Immature natural killer cell (primary cell): ENCODE results near the gene MBD6. TPM values are rescaled to one million over a fixed set of nuclear protein-coding genes. Genes with fewer than 3 reads are reported as not detected.

Source experiments
- DNase-seq, 3 donors: peaks; one replicate each; pipeline ENCODE4 v3.0.0; 2022; ENCODE audit warnings: mixed read lengths in 1 of 3
- H3K27ac Mint-ChIP-seq, 6 donors: one replicate each; pipeline ENCODE4 v1.8.0; 2020; ENCODE audit warnings: mixed read lengths in 6 of 6, mild to moderate bottlenecking in 5 of 6, inconsistent platforms in 4 of 6, moderate library complexity in 3 of 6
- H3K27me3 Mint-ChIP-seq, 3 donors: one replicate each; pipeline ENCODE4 v1.8.0; 2020 to 2021; ENCODE audit warnings: low read depth in 3 of 3, mild to moderate bottlenecking in 3 of 3, mixed read lengths in 3 of 3, moderate library complexity in 3 of 3, inconsistent platforms in 1 of 3
- H3K36me3 Mint-ChIP-seq, 3 donors: one replicate each; pipeline ENCODE4 v1.8.0; 2020; ENCODE audit warnings: mixed read lengths in 3 of 3, inconsistent platforms in 2 of 3, mild to moderate bottlenecking in 2 of 3
- H3K4me1 Mint-ChIP-seq, 2 donors: one replicate each; pipeline ENCODE4 v1.8.0; 2020; ENCODE audit warnings: inconsistent platforms in 2 of 2, mild to moderate bottlenecking in 2 of 2, mixed read lengths in 2 of 2, moderate library complexity in 1 of 2
- H3K4me3 Mint-ChIP-seq, 5 donors: one replicate each; pipeline ENCODE4 v1.8.0; 2020; ENCODE audit warnings: mild to moderate bottlenecking in 5 of 5, mixed read lengths in 5 of 5, inconsistent platforms in 3 of 5, moderate library complexity in 3 of 5
- H3K9me3 Mint-ChIP-seq, 6 donors: one replicate each; pipeline ENCODE4 v1.8.0; 2020; ENCODE audit warnings: mild to moderate bottlenecking in 6 of 6, mixed read lengths in 6 of 6, inconsistent platforms in 4 of 6, moderate library complexity in 3 of 6
- polyA plus RNA-seq, 3 donors: library from polyadenylated mRNA; unstranded; fragments of 300-500 nt; fragmentation: Illumina TruSeq; gene quantifications; one replicate each; pipeline ENCODE4 v1.2.3, GENCODE V29; 2021

MBD6 gene
- polyA plus RNA-seq, 3 donors from 2014 or later = 1.8 to 5.5 (median 2.7) TPM

DNA sequence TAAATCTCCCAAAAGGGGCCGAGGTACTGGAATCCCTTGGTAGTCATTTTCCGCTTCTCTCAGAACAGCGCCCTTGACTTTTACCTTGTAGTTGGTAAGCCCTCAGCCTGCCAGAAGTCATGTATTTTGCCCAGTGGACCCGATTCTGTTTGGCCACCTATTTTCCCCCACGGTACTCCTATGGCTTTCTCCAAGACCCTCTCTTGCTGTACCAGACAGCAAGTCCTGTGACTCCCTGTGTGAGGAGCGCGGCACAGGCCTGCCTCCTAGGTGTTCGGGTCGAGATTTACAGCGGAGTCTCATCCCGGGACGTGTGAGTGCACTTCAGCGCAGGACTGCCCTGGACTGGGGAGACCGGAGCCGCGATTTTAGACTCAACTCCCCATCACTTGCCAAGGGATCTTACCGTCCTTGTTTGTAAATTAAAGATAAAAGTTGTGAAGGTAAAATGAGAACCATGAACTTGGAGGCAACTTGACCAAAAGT, 1.1 kb upstream of the MBD6 start:
- peak overlapping the region; percentile 99 to 100 (median 100) for H3K27ac Mint-ChIP-seq
- H3K4me3 Mint-ChIP-seq = peak overlapping the region; percentile 97 to 99 (median 98)
- DNase-seq = no peak
- peaks cover 36 to 42% (median 42%) of the 10 kb centered on the region in 3 donors for H3K27me3 Mint-ChIP-seq
- H3K9me3 Mint-ChIP-seq = no peaks in the 10 kb centered on the region
- peaks cover 59% of the 10 kb centered on the region in 2 donors for H3K4me1 Mint-ChIP-seq
- peaks cover under 1 to 19% (median 12%) of the 10 kb centered on the region in 3 donors for H3K36me3 Mint-ChIP-seq

DNA sequence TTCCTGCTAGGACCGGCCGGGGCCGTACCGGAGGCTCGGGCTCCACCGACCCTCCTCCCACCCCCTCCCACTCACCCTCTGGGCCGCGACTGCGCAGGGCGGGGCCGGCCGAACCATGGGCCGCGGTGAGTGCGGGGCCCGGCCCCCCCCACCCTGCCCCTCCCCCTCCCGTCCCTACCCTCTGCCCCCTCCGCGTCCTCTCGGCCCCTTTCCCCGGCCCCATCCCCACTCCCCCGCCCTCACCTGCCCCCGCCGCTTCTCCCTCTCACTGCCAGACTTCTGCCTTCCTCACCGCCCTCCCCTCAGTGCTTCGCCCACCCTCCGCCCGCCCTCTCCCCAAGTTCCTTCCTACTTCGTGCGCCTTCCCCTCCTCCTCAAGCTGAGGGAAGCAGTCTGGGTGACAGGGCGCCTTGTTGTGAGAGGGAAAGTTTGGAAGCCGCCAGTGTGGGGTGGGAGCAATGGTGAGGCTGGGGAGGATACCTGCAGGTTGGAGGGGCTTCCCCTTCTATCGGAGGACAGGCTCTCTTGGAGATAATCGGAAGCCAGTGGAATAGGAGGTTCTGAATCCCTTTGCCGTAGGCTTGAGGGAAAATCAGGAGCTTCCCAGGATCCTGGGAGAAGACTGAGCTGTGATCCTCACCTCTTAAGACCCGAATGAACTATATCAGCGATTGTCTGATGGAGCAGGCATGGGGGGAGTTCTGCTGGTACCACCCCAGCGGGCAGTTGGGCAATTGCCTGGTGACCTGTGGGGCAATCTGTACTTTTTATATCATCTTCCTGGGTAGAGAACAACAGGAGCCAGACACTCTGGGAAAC, 472 bp downstream of the MBD6 start:
- no peaks in the 10 kb centered on the region for H3K9me3 Mint-ChIP-seq
- peaks cover 36 to 41% (median 37%) of the 10 kb centered on the region in 3 donors for H3K27me3 Mint-ChIP-seq
- peaks cover 51 to 55% of the 10 kb centered on the region in 2 donors for H3K4me1 Mint-ChIP-seq
- peaks cover 0 to 8% (median 3%) of the 10 kb centered on the region in 3 donors for H3K36me3 Mint-ChIP-seq
- H3K4me3 Mint-ChIP-seq = peak overlapping the region; percentile 88 to 95 (median 91)
- no peak for DNase-seq
- H3K27ac Mint-ChIP-seq = peak overlapping the region; percentile 87 to 99 (median 94)

DNA sequence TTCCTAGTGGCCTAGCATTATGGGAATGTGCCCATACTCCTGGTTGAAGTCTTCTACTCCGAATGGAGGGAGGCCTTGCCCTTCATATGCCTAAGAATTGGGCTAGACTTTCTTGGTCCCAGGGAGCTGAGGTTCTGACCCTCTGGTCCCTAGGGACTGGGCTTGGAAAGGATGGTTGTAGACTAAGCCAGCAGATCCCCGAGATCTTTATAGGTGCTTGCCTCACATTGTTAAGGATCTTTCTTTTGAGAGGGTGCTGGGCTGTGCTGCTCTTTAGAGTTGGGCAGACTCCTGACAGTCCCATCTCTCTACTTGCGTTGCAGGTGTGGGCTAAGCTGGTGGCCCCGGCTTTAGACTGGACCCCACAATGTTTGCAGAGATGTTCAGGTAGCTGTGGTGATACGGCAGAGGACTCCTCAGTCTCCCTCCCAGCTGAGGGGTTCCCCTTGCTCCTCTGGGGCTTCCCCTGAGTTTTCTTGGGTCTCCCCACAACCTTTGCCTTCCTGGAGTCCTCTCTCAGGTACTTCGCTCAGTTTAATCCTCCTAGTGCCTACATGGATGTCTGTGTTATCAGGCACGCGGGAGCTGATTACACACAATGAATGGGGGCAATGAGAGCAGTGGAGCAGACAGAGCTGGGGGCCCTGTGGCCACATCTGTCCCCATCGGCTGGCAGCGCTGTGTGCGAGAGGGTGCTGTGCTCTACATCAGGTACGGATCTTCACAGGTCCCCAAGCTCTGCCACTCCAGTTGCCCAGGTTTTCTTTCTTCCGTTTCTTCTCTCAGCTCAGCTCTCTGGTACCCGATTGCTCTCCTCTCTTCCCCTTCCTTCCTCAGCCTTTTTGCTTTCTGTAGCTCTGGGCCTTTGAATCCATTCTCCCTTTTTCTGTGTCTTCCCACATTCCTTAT, 1.3 kb downstream of the MBD6 start:
- H3K9me3 Mint-ChIP-seq = no peaks in the 10 kb centered on the region

DNA sequence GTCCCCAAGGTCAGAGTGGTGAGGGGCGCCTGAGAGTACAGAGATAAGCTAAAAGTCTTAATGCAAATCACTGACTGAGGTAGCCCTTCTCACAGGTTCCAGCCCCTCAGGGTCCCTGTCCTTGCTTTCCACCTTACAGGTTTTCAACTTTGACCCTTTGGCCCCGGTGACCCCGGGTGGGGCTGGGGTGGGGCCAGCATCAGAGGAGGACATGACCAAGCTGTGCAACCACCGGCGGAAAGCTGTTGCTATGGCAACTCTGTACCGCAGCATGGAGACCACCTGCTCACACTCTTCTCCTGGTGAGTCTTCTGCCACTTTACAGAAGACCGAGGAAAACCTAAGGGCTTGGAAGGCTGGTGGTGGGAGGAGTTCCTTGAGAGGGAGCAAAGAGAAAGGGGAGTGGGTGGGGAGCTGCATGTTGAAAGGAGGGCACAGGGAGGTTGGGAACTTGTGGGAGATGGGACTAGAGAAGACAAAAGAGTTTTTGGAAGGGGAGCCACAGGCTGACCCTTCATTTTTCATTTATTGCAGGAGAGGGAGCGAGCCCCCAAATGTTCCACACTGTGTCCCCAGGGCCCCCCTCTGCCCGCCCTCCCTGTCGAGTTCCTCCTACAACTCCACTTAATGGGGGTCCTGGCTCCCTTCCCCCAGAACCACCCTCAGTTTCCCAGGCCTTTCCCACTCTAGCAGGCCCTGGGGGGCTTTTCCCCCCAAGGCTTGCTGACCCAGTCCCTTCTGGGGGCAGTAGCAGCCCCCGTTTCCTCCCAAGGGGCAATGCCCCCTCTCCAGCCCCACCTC, 2.4 kb downstream of the MBD6 start:
- peaks cover 29 to 32% (median 32%) of the 10 kb centered on the region in 3 donors for H3K27me3 Mint-ChIP-seq
- H3K4me3 Mint-ChIP-seq = peak overlapping the region in 3 of 5 donors; percentile 10 to 91 (median 42)
- peaks cover 34 to 37% of the 10 kb centered on the region in 2 donors for H3K4me1 Mint-ChIP-seq
- H3K27ac Mint-ChIP-seq = peak overlapping the region; percentile 87 to 97 (median 94)
- peaks cover 0 to 7% (median 3%) of the 10 kb centered on the region in 3 donors for H3K36me3 Mint-ChIP-seq
- DNase-seq = no peak
- no peaks in the 10 kb centered on the region for H3K9me3 Mint-ChIP-seq

More for the DNA sequence above, 1.3 kb downstream of the MBD6 start:
- H3K27me3 Mint-ChIP-seq = peaks cover 34 to 39% (median 36%) of the 10 kb centered on the region in 3 donors
- H3K4me1 Mint-ChIP-seq = peaks cover 42 to 47% of the 10 kb centered on the region in 2 donors
- peaks cover 0 to 7% (median 3%) of the 10 kb centered on the region in 3 donors for H3K36me3 Mint-ChIP-seq
- H3K27ac Mint-ChIP-seq = peak overlapping the region; percentile 87 to 97 (median 94)
- DNase-seq = no peak
- peak overlapping the region; percentile 88 to 95 (median 91) for H3K4me3 Mint-ChIP-seq

DNA sequence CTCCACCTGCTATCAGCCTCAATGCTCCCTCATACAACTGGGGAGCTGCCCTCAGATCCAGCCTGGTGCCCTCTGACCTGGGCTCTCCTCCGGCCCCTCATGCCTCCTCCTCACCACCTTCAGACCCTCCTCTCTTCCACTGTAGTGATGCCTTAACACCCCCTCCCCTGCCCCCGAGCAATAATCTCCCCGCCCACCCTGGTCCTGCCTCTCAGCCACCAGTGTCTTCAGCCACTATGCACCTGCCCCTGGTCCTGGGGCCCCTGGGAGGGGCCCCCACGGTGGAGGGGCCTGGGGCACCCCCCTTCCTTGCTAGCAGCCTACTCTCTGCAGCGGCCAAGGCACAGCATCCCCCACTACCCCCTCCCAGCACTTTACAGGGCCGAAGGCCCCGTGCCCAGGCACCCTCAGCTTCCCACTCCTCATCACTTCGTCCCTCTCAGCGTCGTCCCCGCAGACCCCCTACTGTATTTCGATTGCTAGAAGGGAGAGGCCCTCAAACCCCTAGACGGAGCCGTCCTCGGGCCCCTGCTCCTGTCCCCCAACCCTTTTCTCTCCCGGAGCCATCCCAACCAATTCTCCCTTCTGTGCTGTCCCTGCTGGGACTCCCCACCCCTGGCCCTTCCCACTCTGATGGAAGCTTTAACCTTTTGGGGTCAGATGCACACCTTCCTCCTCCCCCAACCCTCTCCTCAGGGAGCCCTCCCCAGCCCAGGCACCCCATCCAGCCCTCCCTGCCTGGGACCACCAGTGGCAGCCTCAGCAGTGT, 3.2 kb downstream of the MBD6 start:
- Mint-ChIP-seq H3K9me3 (no peaks in the 10 kb centered on the region), H3K27ac (peak overlapping the region in 2 of 6 donors; percentile 21 to 28), H3K4me1 (peaks cover 33 to 34% of the 10 kb centered on the region in 2 donors), H3K4me3 (peak overlapping the region in 1 of 5 donors; percentile 42), H3K36me3 (peaks cover 0 to 7% (median 3%) of the 10 kb centered on the region in 3 donors), H3K27me3 (peaks cover 21 to 25% (median 24%) of the 10 kb centered on the region in 3 donors)
- DNase-seq = no peak

DNA sequence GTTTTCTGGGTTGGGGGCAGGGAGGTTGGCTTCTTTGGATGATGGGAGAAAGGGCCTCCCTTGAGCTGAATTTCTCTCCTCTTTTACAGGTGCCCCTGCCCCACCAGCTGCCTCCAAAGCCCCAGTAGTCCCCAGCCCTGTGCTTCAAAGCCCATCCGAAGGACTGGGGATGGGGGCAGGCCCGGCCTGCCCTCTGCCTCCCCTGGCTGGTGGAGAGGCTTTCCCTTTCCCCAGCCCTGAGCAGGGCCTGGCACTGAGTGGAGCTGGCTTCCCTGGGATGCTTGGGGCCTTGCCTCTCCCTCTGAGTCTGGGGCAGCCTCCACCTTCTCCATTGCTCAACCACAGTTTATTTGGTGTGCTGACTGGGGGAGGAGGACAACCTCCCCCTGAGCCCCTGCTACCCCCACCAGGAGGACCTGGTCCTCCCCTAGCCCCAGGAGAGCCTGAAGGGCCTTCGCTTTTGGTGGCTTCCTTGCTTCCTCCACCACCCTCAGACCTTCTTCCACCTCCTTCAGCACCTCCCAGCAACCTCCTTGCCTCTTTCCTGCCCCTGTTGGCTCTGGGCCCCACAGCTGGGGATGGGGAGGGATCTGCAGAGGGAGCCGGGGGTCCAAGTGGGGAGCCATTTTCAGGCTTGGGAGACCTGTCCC, 4.0 kb downstream of the MBD6 start:
- peaks cover 2 to 11% (median 3%) of the 10 kb centered on the region in 3 donors for H3K36me3 Mint-ChIP-seq
- no peak overlapping the region for H3K4me3 Mint-ChIP-seq
- H3K9me3 Mint-ChIP-seq = no peaks in the 10 kb centered on the region
- peaks cover 25 to 26% of the 10 kb centered on the region in 2 donors for H3K4me1 Mint-ChIP-seq
- peak overlapping the region in 1 of 6 donors; percentile 29 for H3K27ac Mint-ChIP-seq
- DNase-seq = no peak
- H3K27me3 Mint-ChIP-seq = peaks cover 16 to 18% (median 17%) of the 10 kb centered on the region in 3 donors

DNA sequence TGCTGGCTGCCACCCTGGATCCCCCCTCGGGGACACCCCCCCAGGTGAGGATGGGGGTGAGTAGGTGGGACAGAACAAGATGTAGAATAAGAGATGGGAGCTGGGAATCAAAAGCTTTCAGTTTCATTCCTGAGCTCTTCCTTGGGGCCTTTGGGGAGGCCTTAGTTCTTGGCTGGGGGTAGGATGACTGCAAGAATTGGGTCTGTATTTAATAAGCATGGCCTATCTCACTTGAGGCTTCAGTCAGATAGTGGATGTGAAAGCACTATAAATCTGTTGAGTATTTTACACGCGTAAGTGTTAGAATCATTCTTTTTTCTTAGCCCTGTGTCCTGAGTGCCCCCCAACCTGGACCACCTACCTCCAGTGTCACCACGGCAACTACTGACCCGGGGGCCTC, 4.6 kb downstream of the MBD6 start:
- Mint-ChIP-seq H3K36me3 (peaks cover 3 to 17% (median 4%) of the 10 kb centered on the region in 3 donors), H3K4me1 (peaks cover 19 to 20% of the 10 kb centered on the region in 2 donors), H3K4me3 (no peak overlapping the region), H3K9me3 (no peaks in the 10 kb centered on the region), H3K27me3 (peaks cover 10 to 12% (median 11%) of the 10 kb centered on the region in 3 donors), H3K27ac (peak overlapping the region in 2 of 6 donors; percentile 29 to 36)
- no peak for DNase-seq

DNA sequence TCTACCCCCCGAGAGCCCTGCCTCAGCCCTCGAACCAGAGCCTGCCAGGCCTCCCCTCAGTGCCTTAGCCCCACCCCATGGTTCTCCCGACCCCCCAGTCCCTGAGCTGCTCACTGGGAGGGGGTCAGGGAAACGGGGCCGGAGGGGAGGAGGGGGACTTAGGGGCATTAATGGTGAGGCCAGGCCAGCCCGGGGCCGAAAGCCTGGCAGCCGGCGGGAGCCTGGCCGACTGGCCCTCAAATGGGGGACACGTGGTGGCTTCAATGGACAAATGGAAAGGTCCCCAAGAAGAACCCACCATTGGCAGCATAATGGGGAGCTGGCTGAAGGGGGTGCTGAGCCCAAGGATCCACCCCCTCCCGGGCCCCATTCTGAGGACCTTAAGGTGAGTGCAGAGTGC, 5.6 kb downstream of the MBD6 start:
- H3K27ac Mint-ChIP-seq = no peak overlapping the region
- H3K36me3 Mint-ChIP-seq = peaks cover 8 to 27% (median 11%) of the 10 kb centered on the region in 3 donors
- H3K4me3 Mint-ChIP-seq = no peak overlapping the region

DNA sequence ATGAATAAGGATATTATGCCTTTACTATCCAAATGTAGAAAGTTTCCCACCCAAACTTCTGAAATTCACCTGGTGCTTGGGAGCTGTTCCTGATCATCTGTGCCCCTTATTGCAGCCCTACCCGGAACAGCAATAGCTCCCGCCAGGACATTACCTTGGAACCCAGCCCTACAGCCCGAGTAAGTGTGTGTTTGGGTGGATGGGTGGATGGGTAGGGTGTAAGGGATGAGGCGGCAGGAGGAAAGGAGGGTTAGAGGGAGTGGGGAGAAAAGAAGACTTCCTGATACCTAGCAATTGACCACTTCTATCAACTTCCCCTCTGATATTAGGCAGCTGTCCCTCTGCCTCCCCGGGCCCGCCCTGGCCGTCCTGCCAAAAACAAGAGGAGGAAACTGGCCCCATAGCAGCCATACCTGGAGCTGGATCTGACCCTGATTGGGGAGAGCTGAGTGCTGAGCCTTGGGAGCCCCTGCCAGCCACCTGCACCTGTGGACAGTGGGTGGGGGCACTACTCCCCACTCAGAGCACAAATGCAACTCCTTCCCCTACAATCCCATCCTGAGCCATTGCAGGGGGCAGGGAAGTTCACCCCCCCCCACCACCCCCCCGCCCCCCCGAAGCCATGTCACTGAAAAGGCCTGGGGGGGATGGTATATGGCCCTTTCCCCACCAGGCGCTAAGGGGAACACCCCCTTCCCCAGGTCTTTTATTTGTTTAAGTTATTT, 6.4 kb downstream of the MBD6 start:
- Mint-ChIP-seq H3K27ac (peak overlapping the region in 1 of 6 donors; percentile 13), H3K9me3 (no peaks in the 10 kb centered on the region), H3K4me3 (no peak overlapping the region), H3K4me1 (peaks cover 8% of the 10 kb centered on the region in 2 donors), H3K27me3 (peaks cover 0 to 2% (median 0%) of the 10 kb centered on the region in 3 donors), H3K36me3 (peaks cover 9 to 31% (median 12%) of the 10 kb centered on the region in 3 donors)
- no peak for DNase-seq

More for the DNA sequence above, 5.6 kb downstream of the MBD6 start:
- Mint-ChIP-seq H3K4me1 (peaks cover 16 to 17% of the 10 kb centered on the region in 2 donors), H3K27me3 (peaks cover 5 to 8% (median 5%) of the 10 kb centered on the region in 3 donors), H3K9me3 (no peaks in the 10 kb centered on the region)
- DNase-seq = no peak

DNA sequence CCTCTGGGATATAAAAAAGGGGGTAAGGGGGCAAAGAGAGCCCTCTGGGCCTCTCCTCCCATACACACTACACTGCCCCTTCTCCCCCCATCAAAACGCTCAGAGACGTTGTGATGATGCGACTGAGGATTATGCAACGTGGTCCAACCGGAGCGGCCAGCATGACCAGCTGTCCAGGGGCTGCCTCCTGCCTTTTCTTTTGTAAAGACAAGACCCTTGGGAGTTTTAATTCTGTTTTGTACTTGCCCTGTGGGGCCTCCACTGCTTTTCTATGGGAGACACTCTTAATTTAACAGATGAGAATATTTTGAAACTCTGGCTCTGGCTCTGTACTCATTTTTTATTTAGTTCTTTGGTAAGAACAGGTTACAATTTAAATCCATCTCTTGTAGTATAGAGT, 7.2 kb downstream of the MBD6 start:
- no peaks in the 10 kb centered on the region for H3K27me3 Mint-ChIP-seq
- peaks cover 6 to 34% (median 15%) of the 10 kb centered on the region in 3 donors for H3K36me3 Mint-ChIP-seq
- H3K4me1 Mint-ChIP-seq = peaks cover under 1 to 1% of the 10 kb centered on the region in 2 donors
- peak overlapping the region in 1 of 6 donors; percentile 51 for H3K27ac Mint-ChIP-seq
- DNase-seq = no peak
- no peak overlapping the region for H3K4me3 Mint-ChIP-seq
- H3K9me3 Mint-ChIP-seq = no peaks in the 10 kb centered on the region

DNA sequence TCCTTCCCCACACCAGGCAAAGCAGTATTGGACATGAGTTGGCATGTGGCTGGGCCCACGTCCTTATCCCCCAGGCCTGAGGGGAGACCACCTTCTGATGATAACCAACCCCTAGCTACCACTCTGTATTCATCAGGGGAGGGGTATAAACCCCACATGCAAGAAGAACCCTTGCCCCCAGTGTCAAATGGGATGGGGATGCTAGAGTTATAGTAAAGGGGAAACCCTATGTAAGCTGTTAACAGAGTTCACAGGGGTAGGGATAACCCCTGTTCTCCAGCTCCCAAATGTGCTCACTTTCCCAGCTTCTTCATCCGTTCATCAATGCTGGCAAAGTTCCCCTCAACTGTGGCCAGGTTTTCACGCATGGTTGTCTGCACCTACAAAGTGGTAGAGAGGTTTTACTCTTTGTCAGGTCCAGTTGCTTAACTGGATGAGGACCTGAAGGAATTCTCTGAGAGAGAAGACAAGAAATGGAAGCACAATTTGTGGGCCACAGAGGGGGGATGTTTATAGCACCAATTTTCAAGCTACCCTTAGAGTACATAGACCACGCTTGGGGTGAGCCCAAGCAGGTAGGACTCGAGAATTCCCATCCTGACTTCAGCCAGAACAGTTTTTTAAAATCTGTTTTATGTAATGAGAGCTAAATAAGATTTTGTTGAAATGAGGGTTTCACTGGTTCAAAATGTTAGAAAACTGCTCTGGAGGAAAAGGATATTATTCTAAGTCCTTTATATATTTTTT, 7.9 kb downstream of the MBD6 start:
- Mint-ChIP-seq H3K36me3 (peaks cover 6 to 34% (median 17%) of the 10 kb centered on the region in 3 donors), H3K27me3 (no peaks in the 10 kb centered on the region), H3K9me3 (no peaks in the 10 kb centered on the region), H3K4me3 (no peak overlapping the region), H3K27ac (peak overlapping the region in 1 of 6 donors; percentile 51), H3K4me1 (peaks cover 0 to 1% of the 10 kb centered on the region in 2 donors)
- DNase-seq = no peak
